Activated CD8-positive, alpha-beta memory T cell treated with anti-CD3 and anti-CD28 coated beads, Interleukin-2, amount 50 U/mL, for 24 hours (primary cell): ENCODE results near the gene PSG11.
"Not testable (repeated sequence)": the region's sequence is repeated elsewhere in the genome, so short reads cannot be mapped to it uniquely, and the experiment has no call there.

Experiments
- DNase-seq: peaks from one replicate; pipeline ENCODE4 v3.0.0-alpha.2; 2020; ENCODE audit errors: extremely low read depth

Gene PSG11

DNA sequence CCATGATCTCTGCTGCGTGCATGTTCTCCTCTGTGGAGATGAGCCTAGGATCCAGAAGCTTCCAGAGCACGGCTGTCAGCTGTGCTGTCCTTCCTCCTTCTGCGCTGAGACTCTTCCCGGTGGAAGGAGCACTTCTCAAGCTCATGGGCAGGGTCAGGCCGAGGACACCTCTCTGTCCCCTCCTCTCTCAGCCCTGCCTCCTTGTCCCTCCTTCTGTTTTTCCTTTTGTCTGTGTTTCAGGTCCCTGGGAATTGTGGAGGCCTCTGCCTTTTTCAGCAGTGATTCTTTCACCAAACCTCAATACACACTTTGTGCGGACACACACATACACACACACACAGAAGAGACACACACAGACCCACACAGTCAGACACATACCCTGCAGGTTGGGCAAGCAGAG lies at the start of gene PSG11:
TSS of gene PSG11 (minus strand) at position 101 of the 400 bp plus-strand sequence. CDS start at position 4, 97 bp downstream.
- not testable (repeated sequence) for DNase-seq

DNA sequence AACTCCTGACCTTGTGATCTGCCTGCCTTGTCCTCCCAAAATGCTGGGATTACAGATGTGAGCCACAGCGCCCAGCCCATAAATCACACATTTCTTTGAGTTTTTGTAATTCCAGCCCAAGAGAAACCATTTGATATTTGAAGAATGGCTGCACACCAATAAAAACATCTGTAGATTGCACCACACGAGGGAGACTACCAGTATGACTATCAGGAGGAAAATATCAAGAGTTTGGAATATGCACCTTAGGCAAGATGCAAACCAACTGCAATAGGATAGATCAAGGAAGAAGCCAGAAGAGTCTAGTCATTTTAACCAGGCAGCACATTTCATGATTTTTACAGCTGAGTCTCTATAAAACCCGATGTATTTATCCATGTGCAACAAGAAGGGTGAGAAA lies 36.1 kb upstream of the PSG11 start:
- not testable (repeated sequence) for DNase-seq

DNA sequence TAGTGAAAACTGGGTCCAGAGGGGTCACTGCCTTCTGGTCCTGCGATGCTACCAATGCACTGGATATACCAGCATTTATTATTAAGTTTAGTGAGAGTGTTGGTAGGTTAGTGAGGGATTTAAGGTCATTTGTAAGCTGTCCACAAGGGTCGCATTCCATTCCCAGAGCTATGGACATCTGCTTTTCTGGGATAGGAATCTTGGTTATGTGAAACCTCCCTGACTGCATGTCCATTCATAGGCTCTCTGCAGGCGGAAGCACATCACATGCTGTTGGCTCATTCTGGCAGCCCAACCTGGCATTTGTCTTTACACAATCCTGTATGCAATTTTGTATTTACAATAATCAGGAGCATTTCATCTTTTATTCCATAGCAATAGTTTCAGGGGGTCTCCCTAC lies 35.1 kb upstream of the PSG11 start:
- DNase-seq, result not testable (repeated sequence)

DNA sequence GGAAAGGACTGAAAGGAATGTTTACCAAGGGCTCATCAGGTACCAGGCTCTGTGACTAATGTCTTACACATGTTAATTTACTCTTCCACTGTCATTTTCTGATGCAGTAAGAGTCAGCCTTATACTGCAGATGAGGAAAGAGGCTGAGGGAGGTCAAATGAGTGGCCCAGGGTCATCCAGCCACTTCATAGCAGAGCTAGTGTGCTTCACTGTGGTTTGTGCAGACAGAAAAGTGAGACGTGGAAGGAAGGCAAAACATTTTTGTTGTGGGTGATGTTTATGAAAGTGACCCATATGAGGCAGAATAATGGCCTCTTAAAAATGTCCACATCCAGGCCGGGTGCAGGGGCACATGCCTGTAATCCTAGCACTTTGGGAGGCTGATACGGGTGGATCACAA lies 34.0 kb upstream of the PSG11 start:
- not testable (repeated sequence) for DNase-seq

DNA sequence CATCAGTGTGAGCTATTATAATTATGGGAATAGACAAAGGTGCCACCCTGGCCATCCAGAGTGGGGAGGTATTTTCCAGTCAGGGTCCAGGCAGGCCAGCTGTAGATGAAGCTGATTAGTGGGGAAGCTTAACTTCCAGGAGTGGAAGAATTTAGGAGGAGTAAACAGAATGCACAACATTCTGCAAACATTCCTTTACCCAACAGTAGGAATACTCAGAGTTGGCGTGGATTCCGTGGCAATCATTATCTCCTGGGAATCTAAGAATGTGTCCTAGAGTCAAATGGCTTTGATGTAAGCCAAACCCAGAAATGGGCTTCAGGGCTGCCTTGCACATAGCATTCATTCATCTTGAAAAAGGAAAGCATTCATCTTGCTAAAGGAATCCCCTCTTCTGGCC lies 33.2 kb upstream of the PSG11 start:
- not testable (repeated sequence) for DNase-seq

DNA sequence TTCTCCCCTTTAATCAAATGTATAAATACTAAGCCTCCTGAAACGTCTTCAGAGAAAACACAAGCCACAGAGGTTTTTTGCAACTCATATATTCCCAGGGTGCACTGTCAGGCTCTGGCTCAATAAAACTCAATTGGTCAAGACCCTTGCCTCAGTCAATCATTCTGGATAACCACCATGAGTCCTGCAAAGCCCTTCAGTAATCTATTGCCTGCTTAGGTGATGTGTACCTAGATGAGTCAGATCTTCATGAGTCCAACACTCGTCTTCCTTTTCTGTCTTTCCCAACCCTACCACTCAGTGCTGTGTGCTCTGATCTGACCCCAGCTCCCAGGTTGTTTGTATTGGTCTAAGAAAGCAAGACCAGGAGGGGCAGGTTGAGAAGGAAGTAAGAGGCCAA lies 32.2 kb upstream of the PSG11 start:
- not testable (repeated sequence) for DNase-seq

DNA sequence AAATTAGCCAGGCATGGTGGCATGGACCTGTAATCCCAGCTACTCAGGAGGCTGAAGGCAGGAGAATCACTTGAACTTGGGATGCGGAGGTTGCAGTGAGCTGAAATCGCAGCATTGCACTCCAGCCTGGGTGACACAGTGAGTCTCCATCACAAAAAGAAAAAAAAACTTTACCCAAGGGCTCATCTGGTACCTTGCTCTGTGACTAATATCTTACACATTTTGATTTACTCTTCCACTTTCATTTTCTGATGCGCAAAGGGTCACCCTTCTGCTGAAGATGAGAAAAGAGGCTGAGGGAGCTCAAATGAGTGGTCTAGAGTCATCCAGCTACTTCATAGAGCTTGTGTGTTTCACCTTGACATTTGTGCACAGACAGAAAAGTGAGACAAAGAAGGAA lies 21.7 kb upstream of the PSG11 start:
- not testable (repeated sequence) for DNase-seq

DNA sequence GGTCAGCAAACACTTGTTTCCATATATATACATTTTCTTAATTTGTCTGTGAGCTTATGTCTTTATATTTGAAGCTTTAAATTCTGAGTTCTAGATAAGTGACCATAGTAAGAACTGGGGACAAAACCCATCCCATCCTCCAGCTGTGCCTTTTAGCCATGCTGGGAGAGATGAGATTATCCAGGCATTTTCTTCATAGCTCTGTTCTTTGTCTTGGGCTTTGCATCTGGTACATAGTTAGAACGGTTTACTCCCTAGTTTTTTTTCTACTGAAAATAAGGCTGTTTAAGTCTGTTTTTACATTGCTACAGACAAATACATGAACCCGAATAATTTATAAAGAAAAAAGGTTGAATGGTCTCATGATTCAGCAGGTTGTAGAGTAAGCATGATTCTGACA lies 20.3 kb upstream of the PSG11 start:
- not testable (repeated sequence) for DNase-seq

DNA sequence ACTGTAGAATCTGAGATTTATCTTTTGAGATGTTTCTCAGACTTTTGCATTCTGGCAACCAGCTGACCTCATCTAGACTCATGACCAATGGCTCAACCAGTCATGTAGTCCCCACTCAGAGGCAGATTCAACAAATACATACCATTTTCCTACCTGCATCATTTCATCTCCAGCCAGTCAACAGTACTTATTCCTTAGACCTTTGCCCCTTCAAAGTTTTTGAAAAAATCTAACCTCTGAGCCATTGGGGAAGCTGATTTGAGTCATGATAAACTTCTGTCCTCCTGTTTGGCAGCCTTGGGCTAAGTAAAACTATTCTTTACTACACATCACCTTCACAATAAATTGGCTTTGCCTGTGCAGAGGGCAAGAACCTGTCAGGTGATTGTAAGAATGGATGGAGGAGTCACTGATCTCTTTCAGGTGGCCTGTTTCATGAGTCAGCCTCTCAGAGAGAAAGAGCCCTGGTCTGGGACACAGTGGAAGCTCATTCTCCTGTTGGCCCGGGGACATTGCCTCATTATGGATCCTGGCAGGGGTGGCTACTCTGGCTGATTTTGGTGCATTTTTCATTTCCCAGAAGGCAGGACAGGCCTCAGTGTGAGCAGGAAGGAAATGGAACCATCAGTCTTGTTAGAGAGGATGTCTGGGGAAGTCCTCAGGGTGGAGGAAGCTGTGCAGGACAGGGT lies 17.4 kb upstream of the PSG11 start:
- not testable (repeated sequence) for DNase-seq

DNA sequence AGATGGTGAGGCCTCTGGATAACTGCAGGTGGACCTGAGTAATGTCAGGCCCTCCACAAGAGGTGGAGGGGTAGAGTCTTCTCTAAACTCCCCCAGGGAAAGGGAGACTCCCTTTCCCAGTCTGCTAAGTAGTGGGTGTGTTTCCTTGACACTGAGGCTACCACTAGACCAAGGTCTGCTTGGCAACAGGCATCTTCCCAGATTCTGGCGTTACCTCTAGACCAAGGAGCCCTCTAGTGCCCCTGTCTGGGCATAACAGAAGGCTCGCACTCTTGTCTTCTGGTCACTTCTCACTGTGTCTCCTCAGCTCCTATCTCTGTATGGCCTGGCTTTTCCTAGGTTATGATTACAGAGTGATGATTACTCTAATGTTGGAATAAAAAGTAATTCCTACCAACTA lies 5.4 kb upstream of the PSG11 start:
- not testable (repeated sequence) for DNase-seq

DNA sequence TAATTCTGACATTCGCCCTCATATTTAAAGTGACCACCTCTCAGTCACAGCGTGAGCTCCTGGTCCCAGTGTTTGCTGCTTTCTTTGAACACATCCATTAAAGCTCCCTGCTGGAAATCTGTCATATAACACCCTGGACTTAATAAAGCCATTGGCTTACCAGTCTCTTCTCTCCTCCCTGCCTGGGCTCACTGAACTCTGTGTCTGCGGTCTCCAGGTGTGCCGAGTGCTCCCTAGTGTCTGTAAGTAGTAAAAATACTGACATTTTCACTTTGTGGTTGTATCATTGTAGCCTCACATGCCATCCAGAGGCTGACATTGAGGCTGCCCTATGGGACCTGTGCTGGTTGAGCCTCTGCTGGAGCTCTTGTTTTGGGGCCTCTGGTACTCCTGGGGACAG lies 2.6 kb upstream of the PSG11 start:
- DNase-seq, result no peak

DNA sequence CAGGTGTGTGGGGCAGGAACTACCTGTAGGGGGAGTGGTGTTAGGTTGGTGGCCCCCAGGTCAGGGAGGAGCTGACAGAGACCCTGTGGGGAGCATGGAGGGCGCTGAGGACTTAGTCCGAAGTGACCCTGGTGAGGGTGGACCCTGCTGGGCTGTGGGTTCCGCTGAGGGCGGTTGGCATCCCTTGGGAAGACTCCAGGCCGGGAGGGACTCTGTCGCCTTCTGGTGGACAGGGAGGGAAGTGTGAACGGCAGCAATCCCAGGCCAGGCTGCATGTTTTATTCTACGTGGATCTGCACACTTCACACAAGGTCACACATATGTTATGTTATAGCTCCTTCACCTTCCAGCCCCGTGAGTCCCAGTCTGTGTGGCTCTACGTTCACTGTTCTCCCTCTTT lies 1.7 kb upstream of the PSG11 start:
- not testable (repeated sequence) for DNase-seq

DNA sequence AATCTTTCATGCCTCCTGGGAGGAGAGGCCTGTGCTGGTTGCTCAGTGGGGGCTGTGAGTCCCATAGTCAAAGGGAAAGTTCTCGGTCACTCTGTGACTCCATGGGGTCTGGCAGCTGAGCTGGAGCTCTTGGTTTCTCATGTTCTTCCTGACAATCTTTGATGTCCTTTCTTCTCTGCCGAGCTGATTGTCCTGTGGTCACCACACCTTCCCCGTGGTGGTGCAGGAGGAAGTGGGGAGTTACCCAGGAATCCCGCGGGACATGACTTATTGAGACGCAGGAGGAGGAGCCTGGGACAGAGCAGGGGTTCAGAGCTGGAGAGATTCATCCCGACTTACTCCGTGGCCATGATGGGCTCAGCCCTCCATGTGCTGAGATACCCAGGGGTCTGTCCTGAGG lies 792 bp upstream of the PSG11 start:
- not testable (repeated sequence) for DNase-seq

DNA sequence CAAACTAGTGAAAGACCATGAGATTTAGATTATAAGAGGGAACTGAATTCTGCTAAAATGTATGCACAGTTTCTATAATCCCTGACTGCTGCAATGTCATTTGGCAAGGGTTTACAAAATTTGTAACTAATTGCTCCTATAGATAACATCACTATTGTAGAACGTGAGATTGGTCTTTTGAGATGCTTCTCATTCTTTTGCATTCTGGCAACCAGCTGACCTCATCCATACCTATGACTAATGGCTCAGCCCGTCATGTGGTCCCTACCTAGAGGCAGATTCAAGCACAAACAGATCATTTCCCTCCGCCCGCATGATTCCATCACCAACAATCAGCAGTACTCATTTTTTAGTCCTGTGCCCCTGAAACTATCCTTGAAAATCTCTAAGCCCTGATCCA lies 4.2 kb downstream of the PSG11 start:
- DNase-seq, result not testable (repeated sequence)

DNA sequence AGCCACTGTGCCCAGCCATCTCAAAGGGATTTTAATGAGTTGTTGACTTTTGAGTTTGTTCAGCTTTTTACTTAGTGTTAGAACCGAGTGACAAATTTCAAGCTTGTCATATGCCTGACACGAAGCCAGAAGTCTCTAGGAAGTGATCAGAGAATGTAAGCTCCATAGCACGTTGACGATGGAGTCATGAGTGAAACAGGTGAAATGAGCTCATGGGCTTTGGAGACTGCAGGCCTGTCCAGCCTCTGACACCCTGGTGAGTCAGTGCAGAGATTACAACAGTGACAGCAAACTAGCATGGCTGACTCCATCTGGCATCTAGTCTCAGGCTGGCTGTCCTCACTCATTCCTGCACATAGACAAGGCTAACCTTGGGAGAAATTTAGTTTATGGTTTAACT lies 4.6 kb downstream of the PSG11 start:
- DNase-seq, result not testable (repeated sequence)

DNA sequence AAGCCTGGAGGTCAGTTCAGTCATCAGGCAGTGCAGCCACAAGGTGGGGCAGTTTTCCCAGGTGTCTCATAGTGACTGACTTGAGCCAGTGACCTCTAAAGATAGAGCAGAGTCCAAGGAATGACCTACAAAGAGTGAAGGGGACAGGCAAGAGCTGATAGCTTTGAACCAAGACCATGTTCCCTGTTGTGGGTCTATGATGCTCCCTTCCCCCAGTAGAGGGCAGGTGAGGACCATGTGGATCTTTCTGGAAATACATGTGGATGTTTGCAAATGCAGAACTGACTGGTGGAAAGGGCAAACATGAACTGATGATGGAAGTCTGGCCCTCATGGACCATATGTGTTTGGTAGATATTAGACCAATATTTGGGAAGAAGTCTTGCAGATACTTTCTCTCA lies 6.7 kb downstream of the PSG11 start:
- not testable (repeated sequence) for DNase-seq

DNA sequence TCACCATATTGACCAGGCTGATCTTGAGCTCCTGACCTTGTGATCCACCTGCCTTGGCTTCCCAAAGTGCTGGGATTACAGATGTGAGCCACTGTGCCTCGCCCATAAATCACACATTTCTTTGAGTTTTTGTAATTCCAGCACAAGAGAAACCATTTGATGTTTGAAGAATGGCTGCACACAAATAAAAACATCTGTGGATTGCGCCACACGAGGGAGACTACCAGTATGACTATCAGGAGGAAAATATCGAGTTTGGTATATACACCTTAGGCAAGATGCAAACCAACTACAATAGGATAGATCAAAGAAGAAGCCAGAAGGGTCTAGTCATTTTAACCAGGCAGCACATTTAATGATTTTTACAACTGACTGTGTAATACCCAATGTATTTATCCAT lies 20.4 kb downstream of the PSG11 start:
- not testable (repeated sequence) for DNase-seq

DNA sequence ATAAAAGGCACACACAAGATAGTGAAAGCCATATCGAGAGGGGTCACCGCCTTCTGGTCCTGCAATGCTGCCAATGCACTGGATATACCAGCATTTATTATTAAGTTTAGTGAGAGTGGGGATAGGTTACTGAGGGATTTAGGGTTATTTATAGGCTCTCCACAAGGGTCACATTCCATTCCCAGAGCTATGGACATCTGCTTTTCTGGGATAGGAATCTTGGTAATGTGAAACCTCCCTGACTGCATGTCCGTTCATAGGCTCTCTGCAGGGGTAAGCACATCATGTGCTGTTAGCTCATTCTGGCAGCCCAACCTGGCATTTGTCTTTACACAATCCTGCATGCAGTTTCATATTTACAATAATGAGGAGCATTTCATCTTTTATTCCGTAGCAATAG lies 21.4 kb downstream of the PSG11 start:
- DNase-seq, result not testable (repeated sequence)

DNA sequence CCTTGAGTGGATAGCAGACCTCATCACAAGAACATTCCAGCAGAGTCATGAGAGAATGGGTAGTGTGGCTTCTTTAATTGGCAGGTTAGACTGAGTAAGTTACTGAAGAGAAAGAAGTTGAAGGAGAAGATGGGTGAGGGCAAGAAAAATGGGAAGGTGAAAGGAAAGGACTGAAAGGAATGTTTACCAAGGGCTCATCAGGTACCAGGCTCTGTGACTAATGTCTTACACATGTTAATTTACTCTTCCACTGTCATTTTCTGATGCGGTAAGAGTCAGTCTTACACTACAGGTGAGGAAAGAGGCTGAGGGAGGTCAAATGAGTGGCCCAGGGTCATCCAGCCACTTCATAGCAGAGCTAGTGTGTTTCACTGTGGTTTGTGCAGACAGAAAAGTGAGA lies 22.6 kb downstream of the PSG11 start:
- DNase-seq, result not testable (repeated sequence)

DNA sequence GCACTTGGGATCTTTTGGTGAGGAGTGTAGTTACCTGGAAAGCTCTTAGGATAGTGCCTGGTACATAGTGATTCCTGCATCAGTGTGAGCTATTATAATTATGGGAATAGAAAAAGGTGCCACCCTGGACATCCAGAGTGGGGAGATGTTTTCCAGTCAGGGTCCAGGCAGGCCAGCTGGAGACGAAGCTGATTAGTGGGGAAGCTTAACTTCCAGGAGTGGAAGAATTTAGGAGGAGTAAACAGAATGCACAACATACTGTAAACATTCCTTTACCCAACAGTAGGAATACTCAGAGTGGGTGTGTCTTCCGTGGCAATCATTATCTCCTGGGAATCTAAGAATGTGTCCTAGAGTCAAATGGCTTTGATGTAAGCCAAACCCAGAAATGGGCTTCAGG lies 23.3 kb downstream of the PSG11 start:
- not testable (repeated sequence) for DNase-seq

DNA sequence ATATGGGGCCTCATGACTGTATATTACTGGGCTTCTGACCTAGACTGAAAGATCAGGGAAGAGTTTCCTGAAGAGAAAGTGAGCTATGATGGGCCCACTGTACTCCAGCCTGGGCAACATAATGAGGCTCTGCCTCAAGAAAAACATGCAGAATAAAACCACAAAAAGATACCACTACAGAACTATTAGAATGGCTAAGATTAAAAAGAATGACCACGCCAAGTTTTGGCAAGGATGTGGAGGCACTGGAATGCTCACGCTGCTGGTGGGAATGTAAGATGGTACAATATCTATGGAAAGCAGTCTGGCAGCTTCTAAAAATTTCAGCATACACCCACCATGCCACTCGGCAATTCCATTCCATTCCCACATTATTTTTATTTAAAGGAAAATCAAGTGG lies 30.1 kb downstream of the PSG11 start:
- not testable (repeated sequence) for DNase-seq

DNA sequence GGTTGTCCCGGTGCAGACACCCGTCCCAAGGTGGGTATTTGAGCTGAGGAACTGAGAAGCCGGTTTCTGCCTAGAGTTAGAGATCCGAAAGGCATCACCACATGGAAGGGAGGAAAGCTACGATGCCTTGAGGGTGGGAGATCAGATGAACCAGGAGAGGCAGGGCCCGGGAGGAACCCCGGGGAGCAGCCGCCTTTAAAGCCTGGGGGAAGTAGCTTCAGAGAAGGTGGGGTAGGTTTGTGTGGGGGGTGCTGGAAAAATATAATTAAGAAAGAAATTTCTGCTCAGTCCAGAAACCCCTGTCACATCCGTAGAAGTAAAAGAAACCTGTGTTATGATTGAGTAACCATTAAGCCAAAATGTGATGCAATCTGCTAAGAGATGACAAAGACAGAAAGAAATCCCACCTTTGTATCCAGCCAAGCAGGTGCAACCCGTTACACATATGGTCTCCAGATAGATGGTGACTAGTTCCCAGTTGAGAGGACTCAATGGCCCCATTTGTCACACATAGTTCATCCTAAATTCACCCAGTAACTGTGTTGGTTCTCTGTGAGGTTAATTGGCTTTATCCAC lies 34.2 kb downstream of the PSG11 start:
- DNase-seq, result not testable (repeated sequence)

DNA sequence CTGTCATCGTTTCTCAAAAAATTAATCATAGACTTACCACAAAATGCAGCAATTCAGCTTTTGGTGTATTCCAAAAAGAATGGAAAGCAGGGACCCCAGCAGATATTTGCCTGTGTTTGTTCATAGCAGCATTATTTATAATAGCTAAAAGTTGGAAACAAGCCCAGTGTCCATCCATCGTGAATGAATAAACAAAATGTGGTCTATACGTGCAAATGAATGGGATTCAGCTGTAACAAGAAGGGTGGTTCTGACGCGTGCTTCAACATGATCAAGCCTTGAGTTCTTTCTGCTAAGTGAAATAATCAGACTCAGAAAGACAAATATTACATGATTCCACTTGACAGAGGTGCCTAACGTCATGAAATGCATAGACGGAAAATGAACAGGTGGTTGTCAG lies 36.4 kb downstream of the PSG11 start:
- no peak for DNase-seq

DNA sequence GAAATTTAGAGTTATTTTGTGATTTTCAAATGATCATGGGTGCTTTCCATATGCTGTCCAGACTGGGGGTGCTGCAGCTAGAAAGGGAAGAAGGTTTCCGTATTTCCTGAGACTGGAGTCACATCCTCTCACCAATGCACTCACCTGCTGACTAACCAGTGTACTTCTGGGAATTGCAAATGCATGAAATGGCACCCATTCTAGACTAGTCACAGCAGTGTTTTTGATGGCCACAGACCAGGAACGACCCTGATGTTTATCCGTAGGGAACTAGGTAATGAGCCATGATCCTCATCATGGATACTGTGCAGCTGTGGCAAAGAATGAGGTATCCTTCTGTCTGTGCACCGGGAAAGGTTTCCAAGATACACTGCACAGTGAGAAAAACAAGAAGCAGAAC lies 37.1 kb downstream of the PSG11 start:
- DNase-seq, result not testable (repeated sequence)
